AG09319 (cell line): ENCODE measurements around the gene CPLX1.

Experiments
- DNase-seq: peaks from one replicate; pipeline ENCODE4 v3.0.0-alpha.2; 2010; ENCODE audit warnings: low read depth; ENCODE audit errors: extremely low read depth
- CTCF ChIP-seq: IDR thresholded peaks from 2 replicates; pipeline ENCODE4 v1.5.1; 2011; ENCODE audit warnings: low read depth, mild to moderate bottlenecking, inconsistent platforms, low read length, moderate library complexity

The CPLX1 gene

GRCh38 chr4:789571-790465 is 36.1 kb downstream of the CPLX1 start:
- DNase-seq = no peak
- TF ChIP-seq CTCF = no peak

DNA sequence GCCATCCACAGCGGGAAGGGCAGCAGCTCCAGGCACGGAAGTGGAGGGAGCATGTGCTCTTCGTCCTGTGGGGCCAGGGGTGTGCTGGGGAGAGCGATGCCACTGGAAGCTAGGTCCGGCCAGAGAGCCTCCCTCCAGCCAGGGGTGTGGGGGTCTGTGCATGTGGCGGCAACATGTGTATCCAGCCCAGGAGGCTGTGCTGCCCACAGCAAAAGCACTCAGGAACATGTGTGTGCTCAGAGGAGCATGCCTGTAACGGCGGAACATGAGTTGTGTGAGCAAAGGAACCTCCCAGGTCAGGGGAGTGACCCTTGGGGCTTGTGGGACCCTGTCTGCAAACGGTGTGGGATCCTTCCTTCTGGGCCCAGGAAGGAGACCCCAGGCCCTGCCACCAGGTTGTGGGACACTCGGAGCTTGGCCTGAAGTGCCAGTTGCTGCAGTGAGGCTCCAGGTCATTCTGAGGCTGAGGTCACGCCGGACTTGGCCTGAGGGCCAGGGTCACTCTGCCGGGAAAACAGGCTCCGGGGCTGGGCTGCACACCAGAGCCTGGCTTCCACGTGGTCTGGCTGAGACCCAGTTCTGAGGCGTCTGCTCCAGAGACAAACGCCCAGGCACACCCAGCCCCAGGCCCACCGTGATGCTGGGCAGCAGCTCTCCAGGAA is 37.2 kb downstream of the CPLX1 start:
- DNase-seq = no peak
- no peak for TF ChIP-seq CTCF

GRCh38 chr4:788006-788635 is 37.8 kb downstream of the CPLX1 start:
- TF ChIP-seq CTCF = no peak
- no peak for DNase-seq

GRCh38 chr4:787561-787981 is 38.4 kb downstream of the CPLX1 start:
- TF ChIP-seq CTCF = no peak
- DNase-seq = no peak

- no peak for DNase-seq
- TF ChIP-seq CTCF = no peak
These were observed 39.0 kb downstream of the CPLX1 start for GRCh38 chr4:786861-787300.

- no peak for DNase-seq
These were observed 39.7 kb downstream of the CPLX1 start for GRCh38 chr4:786074-786741.

More at GRCh38 chr4:786074-786741, 39.7 kb downstream of the CPLX1 start:
- no peak for TF ChIP-seq CTCF
